ENCODE data around the gene QKI.

Gene QKI

DNA sequence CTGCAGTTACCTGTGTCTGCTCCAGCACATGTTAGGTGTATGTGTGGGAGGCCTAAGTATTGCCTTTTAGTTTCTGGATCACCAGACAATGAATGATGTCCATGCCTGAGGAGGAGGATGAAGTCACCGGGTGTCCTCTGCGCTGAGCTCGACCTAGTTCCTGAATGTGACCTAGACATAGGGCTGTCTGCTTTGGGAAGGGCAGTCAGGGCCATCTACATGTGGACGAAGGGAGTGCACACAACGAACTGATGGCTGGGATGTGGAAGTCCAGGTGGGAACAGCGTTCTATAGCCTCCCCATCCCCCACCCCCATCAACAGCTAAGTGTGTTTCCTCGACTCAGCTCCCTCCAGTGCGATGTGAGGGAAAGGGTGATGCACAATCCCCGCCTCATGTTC is 186.3 kb downstream of the QKI start:
- no peak for TF ChIP-seq CREB1 (IDR thresholded peaks at IDR 0.05; ENCODE audit: low read depth)
- TF ChIP-seq CEBPB (IDR thresholded peaks at IDR 0.05) = no peak
- TF ChIP-seq REST (IDR thresholded peaks at IDR 0.05; ENCODE audit: low read depth) = no peak
- TF ChIP-seq NFIC (IDR thresholded peaks at IDR 0.05) = no peak
- TF ChIP-seq TEAD4 (IDR thresholded peaks at IDR 0.05) = no peak
- TF ChIP-seq, protein P1, sequence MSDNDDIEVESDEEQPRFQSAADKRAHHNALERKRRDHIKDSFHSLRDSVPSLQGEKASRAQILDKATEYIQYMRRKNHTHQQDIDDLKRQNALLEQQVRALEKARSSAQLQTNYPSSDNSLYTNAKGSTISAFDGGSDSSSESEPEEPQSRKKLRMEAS (IDR thresholded peaks at IDR 0.05) = no peak

GRCh38 chr6:163602851-163603250 is 188.3 kb downstream of the QKI start:
- TF ChIP-seq EGR1 (IDR thresholded peaks at IDR 0.05) (no peak), NFIC (IDR thresholded peaks at IDR 0.05) (no peak), ZBTB7A (IDR thresholded peaks at IDR 0.05; ENCODE audit: low read depth) (no peak), USF1 (IDR thresholded peaks at IDR 0.05) (no peak), FOXM1 (IDR thresholded peaks at IDR 0.05; ENCODE audit: borderline replicate concordance, low read depth) (no peak), TAF1 (IDR thresholded peaks at IDR 0.05; ENCODE audit: low read depth) (no peak), TEAD4 (IDR thresholded peaks at IDR 0.05) (no peak), YY1 (IDR thresholded peaks at IDR 0.05; ENCODE audit: low read depth) (no peak), EP300 (IDR thresholded peaks at IDR 0.05; ENCODE audit: borderline replicate concordance) (no peak), RAD21 (IDR thresholded peaks at IDR 0.05; ENCODE audit: low read depth) (no peak), REST (IDR thresholded peaks at IDR 0.05; ENCODE audit: low read depth) (no peak), TCF12 (IDR thresholded peaks at IDR 0.05; ENCODE audit: low read depth) (no peak), CREB1 (IDR thresholded peaks at IDR 0.05; ENCODE audit: low read depth) (no peak), CEBPB (IDR thresholded peaks at IDR 0.05) (no peak)
- TF ChIP-seq, protein P1 (IDR thresholded peaks at IDR 0.05) = no peak

GRCh38 chr6:163603395-163603794 is 188.9 kb downstream of the QKI start:
- no peak for TF ChIP-seq NFIC (IDR thresholded peaks at IDR 0.05)
- no peak for TF ChIP-seq TCF12 (IDR thresholded peaks at IDR 0.05; ENCODE audit: low read depth)
- no peak for TF ChIP-seq RAD21 (IDR thresholded peaks at IDR 0.05; ENCODE audit: low read depth)
- TF ChIP-seq, protein P1 (IDR thresholded peaks at IDR 0.05) = no peak
- no peak for TF ChIP-seq EGR1 (IDR thresholded peaks at IDR 0.05)
- TF ChIP-seq ZBTB7A (IDR thresholded peaks at IDR 0.05; ENCODE audit: low read depth) = no peak
- no peak for TF ChIP-seq CEBPB (IDR thresholded peaks at IDR 0.05)
- TF ChIP-seq TEAD4 (IDR thresholded peaks at IDR 0.05) = no peak
- no peak for TF ChIP-seq REST (IDR thresholded peaks at IDR 0.05; ENCODE audit: low read depth)
- no peak for TF ChIP-seq EP300 (IDR thresholded peaks at IDR 0.05; ENCODE audit: borderline replicate concordance)

- TF ChIP-seq ZBTB7A (IDR thresholded peaks at IDR 0.05; ENCODE audit: low read depth) (no peak), REST (IDR thresholded peaks at IDR 0.05; ENCODE audit: low read depth) (no peak), TCF12 (IDR thresholded peaks at IDR 0.05; ENCODE audit: low read depth) (no peak), NFIC (IDR thresholded peaks at IDR 0.05) (no peak), CEBPB (IDR thresholded peaks at IDR 0.05) (no peak), EP300 (IDR thresholded peaks at IDR 0.05; ENCODE audit: borderline replicate concordance) (no peak), YY1 (IDR thresholded peaks at IDR 0.05; ENCODE audit: low read depth) (no peak), TEAD4 (IDR thresholded peaks at IDR 0.05) (no peak), FOXM1 (IDR thresholded peaks at IDR 0.05; ENCODE audit: borderline replicate concordance, low read depth) (no peak), RAD21 (IDR thresholded peaks at IDR 0.05; ENCODE audit: low read depth) (no peak), TAF1 (IDR thresholded peaks at IDR 0.05; ENCODE audit: low read depth) (no peak), USF1 (IDR thresholded peaks at IDR 0.05) (no peak), EGR1 (IDR thresholded peaks at IDR 0.05) (no peak)
Observed at GRCh38 chr6:163605385-163606097, 191.0 kb downstream of the QKI start.
